ENCODE measurements around the gene OR1F1. TPM values are rescaled to one million over a fixed set of nuclear protein-coding genes. Genes with fewer than 3 reads are reported as not detected.

Gene OR1F1
- total RNA-seq, 2 donors from 2014 or later, result not detected

GRCh38 chr16:3248596-3248995 lies 60.6 kb downstream of the OR1F1 start:
- no peaks in the 10 kb centered on the region for H3K36me3 ChIP-seq
- TF ChIP-seq CTCF (IDR thresholded peaks at IDR 0.05), result no peak
- no peaks in the 10 kb centered on the region for H3K4me1 ChIP-seq
- no peak for DNase-seq (ENCODE audit: low spot score)
- H3K27me3 ChIP-seq, result no peaks in the 10 kb centered on the region
- H3K27ac ChIP-seq, result no peak overlapping the region
- H3K4me3 ChIP-seq, result no peak overlapping the region
- no peaks in the 10 kb centered on the region for H3K9me3 ChIP-seq

GRCh38 chr16:3249020-3249419 lies 61.0 kb downstream of the OR1F1 start:
- Histone ChIP-seq H3K27me3 (no peaks in the 10 kb centered on the region), H3K27ac (no peak overlapping the region), H3K4me1 (no peaks in the 10 kb centered on the region), H3K4me3 (no peak overlapping the region), H3K9me3 (no peaks in the 10 kb centered on the region), H3K36me3 (no peaks in the 10 kb centered on the region)
- TF ChIP-seq CTCF (IDR thresholded peaks at IDR 0.05), result no peak
- no peak for DNase-seq (ENCODE audit: low spot score)

- Histone ChIP-seq H3K4me1 (no peaks in the 10 kb centered on the region), H3K27me3 (no peaks in the 10 kb centered on the region), H3K9me3 (no peaks in the 10 kb centered on the region), H3K27ac (no peak overlapping the region), H3K36me3 (no peaks in the 10 kb centered on the region), H3K4me3 (no peak overlapping the region)
- no peak for DNase-seq (ENCODE audit: low spot score)
- TF ChIP-seq CTCF (IDR thresholded peaks at IDR 0.05), result no peak
Observed at GRCh38 chr16:3249451-3249850, 61.4 kb downstream of the OR1F1 start.

GRCh38 chr16:3252967-3253366 lies 65.0 kb downstream of the OR1F1 start:
- Histone ChIP-seq H3K27ac (no peak overlapping the region), H3K36me3 (no peaks in the 10 kb centered on the region), H3K27me3 (no peaks in the 10 kb centered on the region), H3K4me1 (no peaks in the 10 kb centered on the region), H3K4me3 (no peak overlapping the region), H3K9me3 (no peaks in the 10 kb centered on the region)
- no peak for TF ChIP-seq CTCF (IDR thresholded peaks at IDR 0.05)
- DNase-seq (ENCODE audit: low spot score), result no peak

- TF ChIP-seq CTCF (IDR thresholded peaks at IDR 0.05), result no peak
- Histone ChIP-seq H3K9me3 (no peaks in the 10 kb centered on the region), H3K27ac (no peak overlapping the region), H3K27me3 (no peaks in the 10 kb centered on the region), H3K4me3 (no peak overlapping the region), H3K36me3 (no peaks in the 10 kb centered on the region), H3K4me1 (no peaks in the 10 kb centered on the region)
- DNase-seq (ENCODE audit: low spot score), result no peak
Observed at GRCh38 chr16:3254309-3254708, 66.3 kb downstream of the OR1F1 start.

Other genes starting within 250 kb of the OR1F1 start
- not detected for gene KREMEN2, start 223.9 kb upstream of the OR1F1 start, total RNA-seq
- gene PAQR4, start 218.9 kb upstream of the OR1F1 start, total RNA-seq, result 1 to 10 TPM; 4.7 to 5.9 TPM
- gene PKMYT1, start 207.8 kb upstream of the OR1F1 start, total RNA-seq, result under 1 TPM; 0.52 to 0.98 TPM
- gene CLDN9, start 175.3 kb upstream of the OR1F1 start, total RNA-seq, result under 1 TPM in 1 of 2 donors, not detected in 1; 0.39 TPM
- gene CLDN6, start 170.0 kb upstream of the OR1F1 start, total RNA-seq, result not detected
- gene TNFRSF12A, start 167.8 kb upstream of the OR1F1 start, total RNA-seq, result 100 to 1,000 TPM in 1 of 2 donors, 10 to 100 TPM in 1; 36.8 to 280 TPM
- gene HCFC1R1, start 164.3 kb upstream of the OR1F1 start, total RNA-seq, result 10 to 100 TPM; 22.5 to 33.1 TPM
- gene THOC6, start 164.2 kb upstream of the OR1F1 start, total RNA-seq, result 10 to 100 TPM in 1 of 2 donors, 1 to 10 TPM in 1; 7.4 to 12.6 TPM
- gene BICDL2, start 151.3 kb upstream of the OR1F1 start, total RNA-seq, result under 1 TPM in 1 of 2 donors, not detected in 1; 0.28 TPM
- gene MMP25, start 141.6 kb upstream of the OR1F1 start, total RNA-seq, result 1 to 10 TPM in 1 of 2 donors, under 1 TPM in 1; 0.30 to 1.7 TPM
- 10 to 100 TPM; 52.9 to 56.0 TPM for gene IL32, start 122.6 kb upstream of the OR1F1 start, total RNA-seq
- gene ZSCAN10, start 88.9 kb upstream of the OR1F1 start, total RNA-seq, result not detected
- gene ZNF205, start 75.6 kb upstream of the OR1F1 start, total RNA-seq, result 10 to 100 TPM; 10.5 to 12.4 TPM
- 1 to 10 TPM; 7.3 to 7.9 TPM for gene ZNF213, start 53.2 kb upstream of the OR1F1 start, total RNA-seq
- gene ZNF200, start 47.0 kb downstream of the OR1F1 start, total RNA-seq, result 1 to 10 TPM; 3.2 to 4.9 TPM
- 1 to 10 TPM in 1 of 2 donors, under 1 TPM in 1; 0.82 to 2.2 TPM for gene MEFV, start 68.4 kb downstream of the OR1F1 start, total RNA-seq
- gene ZNF263, start 95.3 kb downstream of the OR1F1 start, total RNA-seq, result 10 to 100 TPM; 11.0 to 18.0 TPM
- 1 to 10 TPM; 5.0 to 5.4 TPM for gene TIGD7, start 117.2 kb downstream of the OR1F1 start, total RNA-seq
- gene ZNF75A, start 117.3 kb downstream of the OR1F1 start, total RNA-seq, result 10 to 100 TPM; 15.5 to 20.1 TPM
- under 1 TPM in 1 of 2 donors, not detected in 1; 0.56 TPM for gene OR2C1, start 167.7 kb downstream of the OR1F1 start, total RNA-seq
- 1 to 10 TPM; 4.2 to 9.4 TPM for gene ZSCAN32, start 212.8 kb downstream of the OR1F1 start, total RNA-seq
- 10 to 100 TPM; 10.2 to 16.5 TPM for gene ZNF174, start 213.0 kb downstream of the OR1F1 start, total RNA-seq

All from right atrium auricular region (tissue), 2 donors.